Erythroblast (primary cell): Measurements from ENCODE around the gene GAS2.

ENCODE experiments used
- DNase-seq, 2 experiments: peaks; one replicate each; lab custom pipeline; 2025; lab: John Stamatoyannopoulos, UW
- GATA1 ChIP-seq: IDR thresholded peaks from 2 replicates; pipeline ENCODE4 v1.6.1; 2011; ENCODE audit warnings: low read depth, mild to moderate bottlenecking, control low read depth, low read length, moderate library complexity
- POLR2A ChIP-seq: IDR thresholded peaks from 2 replicates; pipeline ENCODE4 v1.6.1; 2011; ENCODE audit warnings: mild to moderate bottlenecking, low read length

The GAS2 gene

GRCh38 chr11:22769081-22769480 lies 102.7 kb downstream of the GAS2 start:
- no peak for TF ChIP-seq GATA1
- no peak for TF ChIP-seq POLR2A
- no peak for DNase-seq

- TF ChIP-seq POLR2A (no peak), GATA1 (no peak)
- no peak for DNase-seq
Measured at GRCh38 chr11:22774716-22775115, 108.3 kb downstream of the GAS2 start.

GRCh38 chr11:22775248-22775647 lies 108.8 kb downstream of the GAS2 start:
- no peak for DNase-seq
- TF ChIP-seq GATA1, result no peak
- no peak for TF ChIP-seq POLR2A

GRCh38 chr11:22778642-22779041 lies 112.2 kb downstream of the GAS2 start:
- TF ChIP-seq GATA1 (no peak), POLR2A (no peak)
- no peak for DNase-seq

GRCh38 chr11:22779850-22780249 lies 113.4 kb downstream of the GAS2 start:
- no peak for DNase-seq
- TF ChIP-seq GATA1 (no peak), POLR2A (no peak)

- DNase-seq, result no peak
- TF ChIP-seq POLR2A, result no peak
- TF ChIP-seq GATA1, result no peak
Measured at GRCh38 chr11:22780952-22781593, 114.7 kb downstream of the GAS2 start.

- no peak for DNase-seq
- TF ChIP-seq POLR2A, result no peak
- no peak for TF ChIP-seq GATA1
Measured at GRCh38 chr11:22785251-22785650, 118.8 kb downstream of the GAS2 start.

GRCh38 chr11:22786475-22786874 lies 120.1 kb downstream of the GAS2 start:
- TF ChIP-seq GATA1 (no peak), POLR2A (no peak)
- no peak for DNase-seq

GRCh38 chr11:22787055-22787454 lies 120.6 kb downstream of the GAS2 start:
- TF ChIP-seq POLR2A (no peak), GATA1 (no peak)
- no peak for DNase-seq

- TF ChIP-seq GATA1 (no peak), POLR2A (no peak)
- peak; percentile 36 to 61 for DNase-seq
Measured at GRCh38 chr11:22787551-22788162, 121.2 kb downstream of the GAS2 start.

GRCh38 chr11:22792497-22792896 lies 126.1 kb downstream of the GAS2 start:
- no peak for TF ChIP-seq GATA1
- no peak for TF ChIP-seq POLR2A
- peak; percentile 25 to 58 for DNase-seq

GRCh38 chr11:22795914-22796313 lies 129.5 kb downstream of the GAS2 start:
- peak; percentile 63 to 83 for DNase-seq
- TF ChIP-seq POLR2A (peak; percentile 26), GATA1 (no peak)

- DNase-seq, result no peak
- TF ChIP-seq GATA1 (no peak), POLR2A (no peak)
Measured at GRCh38 chr11:22797047-22797446, 130.6 kb downstream of the GAS2 start.

- TF ChIP-seq GATA1 (no peak), POLR2A (no peak)
- no peak for DNase-seq
Measured at GRCh38 chr11:22798901-22799300, 132.5 kb downstream of the GAS2 start.

GRCh38 chr11:22800482-22800881 lies 134.1 kb downstream of the GAS2 start:
- DNase-seq, result no peak

GRCh38 chr11:22802861-22803260 lies 136.4 kb downstream of the GAS2 start:
- no peak for DNase-seq
- TF ChIP-seq POLR2A (no peak), GATA1 (no peak)

More at GRCh38 chr11:22800482-22800881, 134.1 kb downstream of the GAS2 start:
- TF ChIP-seq GATA1 (no peak), POLR2A (no peak)

GRCh38 chr11:22807391-22807790 lies 141.0 kb downstream of the GAS2 start:
- no peak for TF ChIP-seq POLR2A
- no peak for TF ChIP-seq GATA1
- no peak for DNase-seq
